Inflammatory macrophage treated with lipopolysaccharide for 1 hour (primary cell): ENCODE data around the gene CYP27A1.
"Not testable (repeated sequence)": the region's sequence is repeated elsewhere in the genome, so short reads cannot be mapped to it uniquely, and the experiment has no call there.

Experiments used
- DNase-seq, 2 donors: peaks; one replicate each; pipeline ENCODE4 v3.0.0-alpha.2; 2020 to 2022

Gene CYP27A1

GRCh38 chr2:218832520-218832919 is 50.6 kb downstream of the CYP27A1 start:
- DNase-seq: no peak

DNA sequence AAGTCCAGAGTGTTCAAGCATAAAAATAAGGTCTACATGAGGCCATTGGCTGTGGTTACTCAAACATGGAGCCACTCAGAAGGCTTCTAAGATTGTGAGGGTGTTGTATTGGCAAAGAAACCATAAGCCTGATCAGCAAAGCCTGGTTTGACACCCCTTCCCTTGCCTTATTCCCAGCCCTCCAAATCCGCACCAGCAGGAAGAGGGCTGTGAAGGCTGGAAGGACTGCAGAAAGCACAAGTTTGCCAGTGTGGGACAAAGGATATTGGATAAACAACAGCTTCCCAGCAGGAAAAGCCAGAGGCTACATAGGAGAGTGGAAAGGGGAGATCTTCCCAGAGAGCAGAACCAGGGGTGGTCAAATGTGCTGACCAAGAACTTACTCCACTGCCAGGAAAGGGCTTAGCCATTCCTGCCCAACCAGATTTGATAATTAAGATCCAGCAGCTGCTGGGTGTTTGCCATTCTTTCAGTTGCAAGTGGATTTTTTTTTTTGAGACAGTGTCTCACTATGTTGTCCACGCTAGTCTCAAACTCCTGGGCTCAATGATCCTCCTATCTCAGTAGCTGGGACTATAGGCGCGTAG is 51.2 kb downstream of the CYP27A1 start:
- no peak for DNase-seq

GRCh38 chr2:218834685-218835084 is 52.7 kb downstream of the CYP27A1 start:
- no peak for DNase-seq

DNA sequence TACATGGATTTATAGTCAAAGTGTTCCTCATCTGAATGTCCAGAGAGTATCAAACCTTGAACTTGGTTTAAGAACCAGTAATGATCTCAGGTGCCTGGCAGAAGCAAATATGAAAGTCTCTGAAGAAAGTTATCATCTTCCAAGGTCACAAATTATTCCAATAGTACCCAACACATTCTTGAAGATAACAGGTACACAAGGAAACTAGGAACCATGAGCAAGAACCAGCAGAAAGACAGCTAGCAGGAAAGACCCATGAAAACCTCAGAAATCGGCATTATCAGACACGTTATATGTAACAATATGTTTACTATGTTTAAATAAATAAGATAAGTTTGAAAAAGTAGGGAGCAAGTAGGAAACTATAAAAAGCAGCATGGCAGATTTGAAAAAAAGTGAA is 55.5 kb downstream of the CYP27A1 start:
- no peak for DNase-seq

DNA sequence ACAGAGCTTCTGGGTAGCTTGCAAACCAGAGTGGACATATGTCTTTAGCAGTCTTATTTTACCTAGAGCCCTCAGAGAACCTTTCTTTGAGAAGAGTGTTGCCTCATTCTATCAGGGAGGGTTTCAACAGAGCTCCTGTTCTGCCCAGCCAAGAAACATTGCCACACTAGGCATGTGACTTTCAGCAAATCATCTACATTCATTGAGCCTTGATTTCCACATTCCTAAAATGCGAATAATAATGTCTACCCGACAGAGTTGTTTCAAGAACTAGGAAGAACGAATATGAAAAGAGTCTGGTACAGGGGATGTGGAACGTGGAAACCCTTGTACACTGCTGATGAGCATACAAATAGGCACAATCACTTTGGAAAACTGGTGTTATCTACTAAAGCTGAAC is 57.5 kb downstream of the CYP27A1 start:
- DNase-seq: peak; percentile 72 to 82

- DNase-seq: no peak
Measured at GRCh38 chr2:218839888-218840287, 57.9 kb downstream of the CYP27A1 start.

DNA sequence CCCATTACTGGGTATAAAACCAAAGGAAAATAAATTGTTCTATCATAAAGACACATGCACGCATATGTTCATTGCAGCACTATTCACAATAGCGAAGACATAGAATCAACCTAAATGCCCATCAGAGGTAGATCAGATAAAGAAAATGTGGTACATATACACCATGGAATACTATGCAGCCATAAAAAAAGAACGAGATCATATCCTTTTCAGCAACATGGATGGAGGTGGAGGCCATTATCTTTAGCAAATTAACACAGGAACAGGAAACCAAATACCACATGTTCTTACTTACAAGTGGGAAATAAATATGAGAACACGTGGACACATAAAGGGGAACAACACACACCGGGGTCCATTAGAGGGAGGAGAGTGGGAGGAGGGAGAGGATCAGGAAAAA is 62.4 kb downstream of the CYP27A1 start:
- not testable (repeated sequence) for DNase-seq

DNA sequence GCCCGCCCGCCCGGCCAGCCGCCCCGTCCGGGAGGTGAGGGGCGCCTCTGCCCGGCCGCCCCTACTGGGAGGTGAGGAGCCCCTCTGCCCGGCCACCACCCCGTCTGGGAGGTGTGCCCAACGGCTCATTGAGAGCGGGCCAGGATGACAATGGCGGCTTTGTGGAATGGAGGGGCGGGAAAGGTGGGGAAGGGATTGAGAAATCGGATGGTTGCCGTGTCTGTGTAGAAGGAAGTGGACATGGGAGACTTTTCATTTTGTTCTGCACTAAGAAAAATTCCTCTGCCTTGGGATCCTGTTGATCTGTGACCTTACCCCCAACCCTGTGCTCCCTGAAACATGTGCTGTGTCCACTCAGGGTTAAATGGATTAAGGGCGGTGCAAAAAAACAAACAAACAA is 65.0 kb downstream of the CYP27A1 start:
- not testable (repeated sequence) for DNase-seq

DNA sequence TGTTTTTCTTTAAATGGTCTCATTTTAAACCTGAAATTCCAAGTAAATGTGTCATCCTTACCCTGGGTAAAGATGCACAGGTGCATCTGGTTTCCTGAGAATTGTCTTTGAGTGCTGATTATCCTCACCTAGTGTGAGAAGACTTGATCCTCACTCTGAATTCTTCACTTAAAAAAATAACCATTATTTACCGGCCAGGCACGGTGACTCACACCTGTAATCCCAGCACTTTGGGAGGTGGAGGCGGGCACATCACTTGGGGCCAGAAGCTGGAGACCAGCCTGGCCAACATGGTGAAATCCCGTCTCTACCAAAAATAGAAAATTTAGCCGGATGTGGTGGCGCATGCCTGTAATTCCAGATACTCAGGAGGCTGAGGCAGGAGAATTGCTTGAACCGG is 67.8 kb downstream of the CYP27A1 start:
- no peak for DNase-seq

GRCh38 chr2:218850796-218851195 is 68.8 kb downstream of the CYP27A1 start:
- no peak for DNase-seq

DNA sequence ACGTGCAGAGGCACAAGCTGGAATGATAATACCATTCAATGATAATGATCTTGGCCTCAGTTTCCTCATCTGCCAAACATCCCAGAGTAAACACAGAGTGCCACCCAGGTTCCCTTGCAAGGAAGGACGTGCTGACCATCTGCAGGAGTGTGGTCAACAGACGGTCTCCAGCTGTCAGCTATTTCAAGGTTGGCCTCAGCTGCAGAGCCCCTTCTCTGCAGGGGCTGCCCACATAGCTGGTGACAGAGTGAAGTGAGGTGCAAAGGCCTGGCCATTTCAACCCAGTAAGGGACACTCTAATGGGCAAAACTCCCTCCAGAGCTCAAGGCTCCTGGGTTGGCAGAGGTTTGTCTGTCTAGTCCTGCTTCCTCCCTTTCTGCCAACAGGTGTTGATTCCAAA is 69.3 kb downstream of the CYP27A1 start:
- DNase-seq: no peak

- DNase-seq: peak; percentile 24 to 81
Measured at GRCh38 chr2:218852911-218853667, 71.1 kb downstream of the CYP27A1 start.

DNA sequence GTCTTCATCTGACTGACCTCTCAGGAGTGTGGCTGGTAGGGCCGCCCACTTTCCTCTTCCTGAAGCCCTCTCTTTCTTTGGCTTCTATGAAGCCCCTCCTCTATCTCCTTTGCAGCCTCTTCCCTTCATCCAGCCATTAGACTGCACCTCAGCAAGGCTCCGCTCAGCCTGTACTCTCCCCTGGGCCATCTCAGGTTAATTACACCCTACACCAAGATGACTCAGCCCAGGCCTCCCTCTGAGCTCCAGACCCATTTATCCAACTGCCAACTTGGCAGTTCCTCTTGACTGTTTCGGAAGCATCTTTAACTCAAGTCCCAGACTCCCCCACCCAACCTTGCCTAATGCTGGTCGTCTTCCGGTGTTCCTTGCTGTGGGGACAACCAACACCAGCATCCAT is 71.8 kb downstream of the CYP27A1 start:
- no peak for DNase-seq

DNA sequence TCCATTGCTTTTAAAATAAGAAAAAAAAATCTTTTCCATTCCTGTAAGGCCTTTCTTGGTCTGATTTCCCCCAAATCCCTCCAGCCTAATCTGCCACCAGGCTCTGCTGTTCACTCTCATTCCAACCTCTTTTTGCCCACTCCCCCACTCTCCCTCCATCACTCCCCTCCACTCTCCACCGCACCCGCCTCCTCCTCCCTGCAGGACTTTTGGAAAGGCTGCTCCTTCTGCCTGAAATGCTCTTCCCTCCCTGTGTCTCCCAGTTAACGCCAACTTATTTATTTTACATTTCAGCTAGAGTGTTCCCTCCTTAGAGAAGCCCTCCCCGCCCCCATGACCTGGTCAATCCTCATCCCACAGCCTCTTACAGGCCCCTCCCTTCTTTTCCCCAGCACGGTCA is 72.9 kb downstream of the CYP27A1 start:
- DNase-seq: no peak

DNA sequence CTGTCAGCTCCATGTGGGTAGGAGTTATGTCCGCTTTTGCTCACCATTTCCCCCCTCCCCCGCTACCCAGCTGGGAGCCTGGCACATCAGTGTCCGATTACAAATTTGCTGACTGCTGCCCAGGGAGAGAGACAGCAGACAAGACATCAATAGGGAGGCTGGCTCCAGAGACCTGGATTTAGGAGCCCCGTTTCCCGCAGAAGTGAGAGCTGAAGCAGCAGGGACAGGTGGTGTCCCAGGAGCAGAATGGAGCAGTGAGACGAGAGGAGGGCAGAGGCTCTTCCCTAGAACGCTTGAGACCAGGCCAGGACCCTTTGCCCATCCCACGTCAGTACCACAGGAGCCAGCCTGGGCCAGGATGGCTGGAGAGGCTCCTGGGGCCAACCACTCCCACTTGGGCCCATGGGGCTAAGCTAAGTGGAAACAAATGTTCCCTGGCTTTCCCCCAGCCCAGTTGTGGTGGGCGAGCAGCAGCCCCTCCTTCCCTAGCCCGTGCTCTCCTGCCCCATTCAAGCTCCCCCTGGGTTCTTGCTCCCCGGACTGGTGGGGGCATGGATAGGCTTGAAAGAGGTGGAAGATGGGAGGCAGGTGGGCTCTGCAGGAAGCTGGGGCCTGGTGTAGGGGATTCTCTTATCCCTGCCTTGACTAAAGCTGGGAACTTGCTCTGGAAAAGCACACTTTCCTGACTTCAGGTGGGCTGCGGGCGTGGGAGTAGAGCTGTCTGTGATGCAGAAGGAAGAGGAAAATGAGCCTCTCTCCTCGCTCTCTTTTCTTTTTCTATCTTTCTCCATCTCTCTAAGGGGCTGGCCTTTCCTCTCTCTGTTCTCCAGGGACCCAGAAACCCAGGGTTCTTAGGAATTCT is 73.6 kb downstream of the CYP27A1 start:
- no peak for DNase-seq

- no peak for DNase-seq
Measured at GRCh38 chr2:218856167-218856895, 74.4 kb downstream of the CYP27A1 start.

DNA sequence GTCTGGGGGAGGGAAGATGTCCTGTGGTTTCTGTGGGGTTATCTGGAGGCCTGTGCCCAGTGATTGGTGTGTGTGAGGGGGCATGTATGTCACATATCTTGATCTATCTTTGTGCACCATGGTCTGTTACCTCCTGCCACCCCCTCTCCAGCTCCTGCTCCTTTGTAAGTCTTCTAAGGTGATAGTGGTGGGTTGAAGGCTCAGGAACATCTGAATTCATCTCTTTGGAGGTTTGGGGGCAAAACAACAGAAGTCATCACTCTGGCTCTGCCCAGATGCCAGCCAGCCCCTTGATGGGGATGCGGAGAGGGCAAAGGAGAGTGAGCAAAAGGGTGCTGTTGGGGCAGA is 74.9 kb downstream of the CYP27A1 start:
- DNase-seq: no peak

DNA sequence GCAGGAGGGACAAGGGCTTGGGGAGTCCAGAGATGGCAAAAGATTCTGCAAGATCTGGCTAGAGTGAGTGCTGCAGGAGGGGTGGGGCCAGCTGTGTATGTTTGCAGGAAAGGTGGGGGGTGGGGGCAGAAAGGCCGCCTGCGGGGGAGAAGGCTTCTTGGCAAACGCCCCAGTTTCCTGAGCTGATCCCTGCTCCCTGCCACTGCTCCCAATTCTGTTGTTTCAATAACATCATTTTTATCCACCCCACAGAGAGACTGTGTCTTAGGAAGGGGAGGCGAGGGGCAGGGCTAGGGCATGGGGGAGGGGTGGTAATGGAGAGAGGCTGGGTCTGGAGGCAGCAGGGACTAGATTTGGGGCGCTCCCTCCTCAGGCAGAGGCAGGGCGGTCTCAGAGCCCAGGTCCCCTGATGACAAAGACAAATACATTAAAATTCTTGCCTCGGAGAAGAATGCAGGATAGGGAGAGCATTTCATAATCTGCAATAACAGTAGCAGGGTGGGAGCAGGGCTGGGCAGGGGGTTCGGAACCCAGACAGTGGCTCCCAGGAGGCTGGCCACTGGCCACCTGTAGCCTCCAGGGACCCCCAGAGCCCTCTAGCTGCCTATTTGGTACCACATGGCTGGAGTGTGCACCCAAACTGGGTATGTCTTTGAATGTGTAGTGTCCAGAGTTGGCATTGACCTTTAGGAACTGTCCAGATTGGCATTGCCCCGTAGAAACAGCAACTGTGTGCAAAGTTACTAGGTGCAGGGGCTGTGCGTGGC is 75.6 kb downstream of the CYP27A1 start:
- DNase-seq: no peak

GRCh38 chr2:218858138-218858445 is 76.1 kb downstream of the CYP27A1 start:
- DNase-seq: no peak

DNA sequence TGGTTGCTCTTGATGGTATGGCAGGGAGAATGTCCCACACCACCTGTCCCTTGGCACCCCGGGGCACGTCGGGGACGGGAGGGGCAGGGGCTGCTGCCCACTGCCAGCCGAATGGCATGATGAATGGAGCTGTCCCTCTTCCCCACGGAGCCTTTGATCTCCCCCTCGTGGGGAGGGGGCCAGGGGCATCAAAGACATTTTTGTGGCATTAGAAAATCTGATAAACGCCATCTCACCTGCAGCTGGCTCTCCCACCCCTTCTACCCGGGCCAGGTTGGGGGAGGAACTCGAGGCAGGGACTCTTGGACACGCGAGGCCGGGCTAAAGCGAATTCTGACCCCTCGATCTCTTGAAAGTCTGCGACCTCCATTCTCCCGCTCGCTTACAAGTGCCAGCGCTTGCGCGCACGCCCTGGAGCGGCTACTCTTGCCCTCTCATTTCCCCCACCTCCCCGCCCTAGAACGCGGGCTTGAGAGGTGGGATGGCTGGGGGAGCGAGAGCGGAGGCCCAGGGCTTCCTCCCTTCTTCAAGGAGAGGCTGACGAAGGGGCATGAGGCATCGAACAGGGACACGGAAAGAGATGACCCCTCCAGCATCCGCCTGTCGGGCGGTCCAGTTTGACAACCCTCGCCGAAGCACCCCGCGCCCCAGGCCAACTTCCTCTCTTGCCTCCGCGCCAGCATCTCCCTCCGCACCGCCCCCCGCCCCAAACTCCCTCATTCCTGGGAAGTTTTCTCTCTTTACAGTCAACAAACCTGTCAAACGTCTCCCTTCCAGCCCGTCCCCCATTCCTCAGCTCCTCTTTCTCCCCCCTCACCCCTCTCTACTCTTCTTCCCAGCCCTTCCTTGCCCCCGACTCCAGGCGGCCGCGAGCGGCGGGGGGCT is 77.0 kb downstream of the CYP27A1 start:
- DNase-seq: no peak

- no peak for DNase-seq
Measured at GRCh38 chr2:218859556-218859987, 77.6 kb downstream of the CYP27A1 start, which contains the start of gene WNT6. WNT6 (plus strand) TSS chr2:218859805; CDS start chr2:218860038, 233 bp downstream.
